ENCODE results near the gene RRP12.

GRCh38 chr10:97445357-97445721 is 44.2 kb upstream of the RRP12 start:
- TF ChIP-seq, protein P1, sequence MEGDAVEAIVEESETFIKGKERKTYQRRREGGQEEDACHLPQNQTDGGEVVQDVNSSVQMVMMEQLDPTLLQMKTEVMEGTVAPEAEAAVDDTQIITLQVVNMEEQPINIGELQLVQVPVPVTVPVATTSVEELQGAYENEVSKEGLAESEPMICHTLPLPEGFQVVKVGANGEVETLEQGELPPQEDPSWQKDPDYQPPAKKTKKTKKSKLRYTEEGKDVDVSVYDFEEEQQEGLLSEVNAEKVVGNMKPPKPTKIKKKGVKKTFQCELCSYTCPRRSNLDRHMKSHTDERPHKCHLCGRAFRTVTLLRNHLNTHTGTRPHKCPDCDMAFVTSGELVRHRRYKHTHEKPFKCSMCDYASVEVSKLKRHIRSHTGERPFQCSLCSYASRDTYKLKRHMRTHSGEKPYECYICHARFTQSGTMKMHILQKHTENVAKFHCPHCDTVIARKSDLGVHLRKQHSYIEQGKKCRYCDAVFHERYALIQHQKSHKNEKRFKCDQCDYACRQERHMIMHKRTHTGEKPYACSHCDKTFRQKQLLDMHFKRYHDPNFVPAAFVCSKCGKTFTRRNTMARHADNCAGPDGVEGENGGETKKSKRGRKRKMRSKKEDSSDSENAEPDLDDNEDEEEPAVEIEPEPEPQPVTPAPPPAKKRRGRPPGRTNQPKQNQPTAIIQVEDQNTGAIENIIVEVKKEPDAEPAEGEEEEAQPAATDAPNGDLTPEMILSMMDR (IDR thresholded peaks at IDR 0.05; ENCODE audit: poor library complexity, severe bottlenecking), result no peak
- TF ChIP-seq EP300 (conservative IDR thresholded peaks at IDR 0.05; ENCODE audit: poor library complexity, severe bottlenecking), result no peak

All from neural cell (in vitro differentiated cells).